GM23338 (cell line): ENCODE data around the gene TMPRSS3.

ENCODE experiments used
- CTCF ChIP-seq, 2 experiments: fragments of 200-600 bp in 1 of 2; sonication (generic) in 1 of 2; conservative IDR thresholded peaks; 2 replicates each; pipeline versions ENCODE4 v1.5.1 to v1.6.1; 2016 to 2017; ENCODE audit warnings: antibody characterized with exemption in 2 of 2, low read depth in 2 of 2, mild to moderate bottlenecking in 2 of 2, moderate library complexity in 1 of 2
- POLR2AphosphoS5 ChIP-seq: IDR thresholded peaks from 2 replicates; pipeline ENCODE4 v1.6.1; 2016; ENCODE audit warnings: antibody characterized with exemption, low read depth

- TF ChIP-seq POLR2AphosphoS5 (no peak), CTCF (conservative IDR thresholded peaks at IDR 0.05; ENCODE audit: low read depth in 2 of 2) (no peak)
Measured at GRCh38 chr21:42437786-42438185, 41.9 kb upstream of the TMPRSS3 start.
